KMS-11 (cell line): ENCODE results near the gene KDM2A.

ENCODE experiments used
- H2AFZ ChIP-seq: fragments of 200-600 bp; sonication (generic); 2 replicates; pipeline ENCODE4 v1.6.1; 2016; ENCODE audit warnings: antibody characterized with exemption, mixed run types, low read depth
- H3K27ac ChIP-seq: fragments of 200-600 bp; sonication (generic); 2 replicates; pipeline ENCODE4 v1.6.1; 2016; ENCODE audit warnings: mild to moderate bottlenecking, mixed run types
- H3K27me3 ChIP-seq: fragments of 200-600 bp; sonication (generic); 2 replicates; pipeline ENCODE4 v1.6.1; 2017; ENCODE audit warnings: mild to moderate bottlenecking, low read depth, mixed run types, moderate library complexity; ENCODE audit not compliant: insufficient read depth
- H3K36me3 ChIP-seq: fragments of 200-600 bp; sonication (generic); 2 replicates; pipeline ENCODE4 v1.6.1; 2017; ENCODE audit warnings: mild to moderate bottlenecking, mixed run types; ENCODE audit not compliant: insufficient read depth
- H3K4me1 ChIP-seq: fragments of 200-600 bp; sonication (generic); 2 replicates; pipeline ENCODE4 v1.6.1; 2016; ENCODE audit warnings: mild to moderate bottlenecking, low read depth, mixed run types; ENCODE audit not compliant: poor library complexity, severe bottlenecking
- H3K4me2 ChIP-seq: fragments of 200-600 bp; sonication (generic); 2 replicates; pipeline ENCODE4 v1.7.0; 2016; ENCODE audit warnings: mild to moderate bottlenecking, mixed run types
- H3K4me3 ChIP-seq: fragments of 200-600 bp; sonication (generic); IDR thresholded peaks from 2 replicates; pipeline ENCODE4 v1.6.1; 2017; ENCODE audit warnings: low read depth, low read length, mixed read lengths; ENCODE audit not compliant: insufficient read depth
- H3K79me2 ChIP-seq: fragments of 200-600 bp; sonication (generic); 2 replicates; pipeline ENCODE4 v1.6.1; 2016; ENCODE audit warnings: low read depth, mixed run types; ENCODE audit not compliant: insufficient read depth
- H3K9ac ChIP-seq: fragments of 200-600 bp; sonication (generic); 2 replicates; pipeline ENCODE4 v1.6.1; 2016; ENCODE audit warnings: mild to moderate bottlenecking, mixed run types
- H4K20me1 ChIP-seq: fragments of 200-600 bp; sonication (generic); 2 replicates; pipeline ENCODE4 v1.6.1; 2016; ENCODE audit warnings: mild to moderate bottlenecking, mixed run types; ENCODE audit not compliant: insufficient read depth
- TF ChIP-seq, protein P1 (sequence below): fragments of 200-600 bp; sonication (generic); conservative IDR thresholded peaks from 2 replicates; pipeline ENCODE4 v1.6.1; 2017; ENCODE audit warnings: low read depth, mild to moderate bottlenecking, antibody characterized with exemption, low read length, moderate library complexity, mixed read lengths

KDM2A gene

GRCh38 chr11:67113231-67113721 is 5.8 kb upstream of the KDM2A start:
- Histone ChIP-seq H4K20me1 (no peaks in the 10 kb centered on the region), H3K4me1 (peaks cover 81% of the 10 kb centered on the region), H2AFZ (peak overlapping the region; percentile 73; the same call in 1 of the 2 replicates), H3K9ac (0 out of 2 replicates have a peak overlapping the region, but pooled peaks have one; percentile 28), H3K27ac (peak overlapping the region; percentile 86), H3K79me2 (no peaks in the 10 kb centered on the region), H3K27me3 (no peaks in the 10 kb centered on the region), H3K4me3 (no peak overlapping the region), H3K36me3 (no peaks in the 10 kb centered on the region), H3K4me2 (peak overlapping the region; percentile 72)
- TF ChIP-seq, protein P1, sequence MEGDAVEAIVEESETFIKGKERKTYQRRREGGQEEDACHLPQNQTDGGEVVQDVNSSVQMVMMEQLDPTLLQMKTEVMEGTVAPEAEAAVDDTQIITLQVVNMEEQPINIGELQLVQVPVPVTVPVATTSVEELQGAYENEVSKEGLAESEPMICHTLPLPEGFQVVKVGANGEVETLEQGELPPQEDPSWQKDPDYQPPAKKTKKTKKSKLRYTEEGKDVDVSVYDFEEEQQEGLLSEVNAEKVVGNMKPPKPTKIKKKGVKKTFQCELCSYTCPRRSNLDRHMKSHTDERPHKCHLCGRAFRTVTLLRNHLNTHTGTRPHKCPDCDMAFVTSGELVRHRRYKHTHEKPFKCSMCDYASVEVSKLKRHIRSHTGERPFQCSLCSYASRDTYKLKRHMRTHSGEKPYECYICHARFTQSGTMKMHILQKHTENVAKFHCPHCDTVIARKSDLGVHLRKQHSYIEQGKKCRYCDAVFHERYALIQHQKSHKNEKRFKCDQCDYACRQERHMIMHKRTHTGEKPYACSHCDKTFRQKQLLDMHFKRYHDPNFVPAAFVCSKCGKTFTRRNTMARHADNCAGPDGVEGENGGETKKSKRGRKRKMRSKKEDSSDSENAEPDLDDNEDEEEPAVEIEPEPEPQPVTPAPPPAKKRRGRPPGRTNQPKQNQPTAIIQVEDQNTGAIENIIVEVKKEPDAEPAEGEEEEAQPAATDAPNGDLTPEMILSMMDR: no peak

DNA sequence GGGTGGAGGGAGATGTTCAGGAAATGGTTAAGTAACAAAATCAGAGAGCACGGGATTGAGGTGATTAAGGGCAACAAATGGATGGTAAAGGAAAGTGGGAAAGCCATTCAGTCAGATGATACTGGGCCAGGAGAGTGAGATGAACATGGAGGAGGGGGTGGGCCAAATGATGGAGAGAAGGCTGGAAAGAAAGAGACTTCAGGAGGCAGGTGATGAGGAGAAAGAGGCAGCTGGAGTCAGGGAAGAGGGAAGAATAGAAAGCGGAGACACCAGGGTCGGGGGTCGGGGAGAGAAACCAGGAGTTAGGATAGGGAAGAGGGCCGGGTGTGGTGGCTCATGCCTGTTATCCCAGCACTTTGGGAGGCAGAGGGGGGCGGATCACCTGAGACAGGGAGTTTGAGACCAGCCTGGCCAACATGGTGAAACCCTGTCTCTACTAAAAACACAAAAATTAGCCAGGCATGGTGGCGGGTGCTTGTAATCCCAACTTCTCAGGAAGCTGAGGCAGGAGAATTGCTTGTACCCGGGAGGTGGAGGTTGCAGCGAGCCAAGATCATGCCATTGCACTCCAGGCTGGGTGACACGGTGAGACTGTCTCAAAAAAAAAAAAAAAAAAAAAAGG is 4.7 kb upstream of the KDM2A start:
- Histone ChIP-seq H3K36me3 (no peaks in the 10 kb centered on the region), H4K20me1 (no peaks in the 10 kb centered on the region), H3K27me3 (no peaks in the 10 kb centered on the region), H3K4me2 (peak overlapping the region; percentile 72; the same call in 1 of the 2 replicates), H3K9ac (no peak overlapping the region), H3K4me1 (peaks cover 77% of the 10 kb centered on the region), H3K27ac (no peak overlapping the region), H3K79me2 (no peaks in the 10 kb centered on the region), H3K4me3 (no peak overlapping the region), H2AFZ (no peak overlapping the region)
- TF ChIP-seq, protein P1: no peak

GRCh38 chr11:67116758-67117105 is 2.3 kb upstream of the KDM2A start:
- Histone ChIP-seq H2AFZ (no peak overlapping the region), H3K4me3 (no peak overlapping the region), H3K79me2 (peaks cover 22% of the 10 kb centered on the region), H3K36me3 (no peaks in the 10 kb centered on the region), H3K9ac (no peak overlapping the region), H4K20me1 (peaks cover 4% of the 10 kb centered on the region; the same call in 1 of the 2 replicates), H3K4me1 (peaks cover 61% of the 10 kb centered on the region), H3K27me3 (no peaks in the 10 kb centered on the region), H3K4me2 (no peak overlapping the region), H3K27ac (no peak overlapping the region)
- TF ChIP-seq, protein P1: no peak

GRCh38 chr11:67117176-67117575 is 1.9 kb upstream of the KDM2A start:
- H3K4me2 ChIP-seq: peak overlapping the region; percentile 37; the same call in 1 of the 2 replicates
- no peak overlapping the region for H3K4me3 ChIP-seq
- H4K20me1 ChIP-seq: peaks cover 4% of the 10 kb centered on the region; the same call in 1 of the 2 replicates
- peak overlapping the region; percentile 18; the same call in 1 of the 2 replicates for H2AFZ ChIP-seq
- H3K27me3 ChIP-seq: no peaks in the 10 kb centered on the region
- H3K27ac ChIP-seq: no peak overlapping the region
- TF ChIP-seq, protein P1: no peak
- peaks cover 61% of the 10 kb centered on the region for H3K4me1 ChIP-seq
- H3K79me2 ChIP-seq: peaks cover 26% of the 10 kb centered on the region
- no peaks in the 10 kb centered on the region for H3K36me3 ChIP-seq
- H3K9ac ChIP-seq: no peak overlapping the region; the same call in 1 of the 2 replicates
